Glomerular endothelial cell (primary cell): Measurements from ENCODE around the gene NPDC1. TPM values are rescaled to one million over a fixed set of nuclear protein-coding genes. Genes with fewer than 3 reads are reported as not detected.
"Not testable (repeated sequence)": the region's sequence is repeated elsewhere in the genome, so short reads cannot be mapped to it uniquely, and the experiment has no call there.

ENCODE experiments used
- DNase-seq: peaks from one replicate; pipeline ENCODE4 v3.0.0-alpha.2; 2011; ENCODE audit warnings: low read depth, low spot score; ENCODE audit errors: extremely low read depth
- total RNA-seq: library from RNA; depleted of rRNA; stranded (reverse); fragments of >200 nt; gene quantifications from 2 replicates; pipeline ENCODE4 v1.2.3, GENCODE V29; 2015

NPDC1 gene
- total RNA-seq, 1 donor from 2014 or later, result 250 TPM

GRCh38 chr9:137042751-137043727, 2.9 kb downstream of the NPDC1 start:
- no peak for DNase-seq

GRCh38 chr9:137041124-137041523, 4.9 kb downstream of the NPDC1 start:
- no peak for DNase-seq

- no peak for DNase-seq
Measured at GRCh38 chr9:137040568-137040967, 5.4 kb downstream of the NPDC1 start.

GRCh38 chr9:137039611-137040366, 6.2 kb downstream of the NPDC1 start:
- DNase-seq, result no peak

- DNase-seq, result no peak
Measured at GRCh38 chr9:137038916-137039315, 7.1 kb downstream of the NPDC1 start.

- no peak for DNase-seq
Measured at GRCh38 chr9:137037483-137037882, 8.5 kb downstream of the NPDC1 start.

GRCh38 chr9:137037035-137037434, 8.9 kb downstream of the NPDC1 start:
- no peak for DNase-seq

- no peak for DNase-seq
Measured at GRCh38 chr9:137035937-137036336, 10.0 kb downstream of the NPDC1 start.

GRCh38 chr9:137035507-137035834, 10.5 kb downstream of the NPDC1 start:
- no peak for DNase-seq

GRCh38 chr9:137034709-137035506, 11.1 kb downstream of the NPDC1 start:
- no peak for DNase-seq

GRCh38 chr9:137034039-137034708, 11.8 kb downstream of the NPDC1 start:
- DNase-seq, result no peak

- DNase-seq, result not testable (repeated sequence)
Measured at GRCh38 chr9:137033481-137033880, 12.5 kb downstream of the NPDC1 start.

- no peak for DNase-seq
Measured at GRCh38 chr9:137032858-137033257, 13.1 kb downstream of the NPDC1 start.

- DNase-seq, result no peak
Measured at GRCh38 chr9:137031904-137032640, 13.9 kb downstream of the NPDC1 start, which contains the start of gene FUT7. Gene FUT7 (minus strand): TSS chr9:137032088. CDS start chr9:137031991, 97 bp downstream.

GRCh38 chr9:137030538-137031527, 15.1 kb downstream of the NPDC1 start:
- DNase-seq, result no peak

- DNase-seq, result no peak
Measured at GRCh38 chr9:137030006-137030405, 16.0 kb downstream of the NPDC1 start.

GRCh38 chr9:137029058-137029936, 16.7 kb downstream of the NPDC1 start:
- DNase-seq, result no peak
